LNCAP (cell line): Measurements from ENCODE around the gene BRCA2.

Experiments used
- CTCF ChIP-seq: fragments of 450-650 bp; IDR thresholded peaks from 2 replicates; pipeline ENCODE4 v1.5.1; 2017; ENCODE audit warnings: mild to moderate bottlenecking

The BRCA2 gene

DNA sequence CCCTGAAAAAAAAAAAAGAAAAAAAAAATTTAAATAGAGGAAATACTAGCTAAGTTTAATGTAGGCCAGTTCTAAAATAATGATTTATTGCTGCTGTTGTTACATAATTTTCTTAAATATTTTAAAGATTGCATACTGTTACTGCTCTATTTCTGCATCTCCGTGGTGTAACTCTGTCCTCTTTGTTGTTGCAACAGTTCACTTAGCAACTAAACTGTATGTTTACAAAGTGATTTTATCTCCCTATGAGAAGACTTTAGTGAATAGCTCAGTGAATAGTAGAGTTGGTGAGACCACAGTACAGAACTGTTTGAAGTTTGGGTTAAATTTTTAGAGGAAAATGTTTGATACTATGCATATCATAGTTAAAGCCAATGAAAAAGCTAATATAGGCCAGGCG is 19.4 kb downstream of the BRCA2 start:
- TF ChIP-seq CTCF, result no peak

DNA sequence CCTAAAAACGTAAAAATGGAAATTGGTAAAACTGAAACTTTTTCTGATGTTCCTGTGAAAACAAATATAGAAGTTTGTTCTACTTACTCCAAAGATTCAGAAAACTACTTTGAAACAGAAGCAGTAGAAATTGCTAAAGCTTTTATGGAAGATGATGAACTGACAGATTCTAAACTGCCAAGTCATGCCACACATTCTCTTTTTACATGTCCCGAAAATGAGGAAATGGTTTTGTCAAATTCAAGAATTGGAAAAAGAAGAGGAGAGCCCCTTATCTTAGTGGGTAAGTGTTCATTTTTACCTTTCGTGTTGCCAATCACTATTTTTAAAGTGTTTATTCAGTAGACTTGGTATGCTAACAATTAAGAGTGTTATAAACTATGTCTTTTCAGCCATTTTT is 25.6 kb downstream of the BRCA2 start:
- no peak for TF ChIP-seq CTCF

- no peak for TF ChIP-seq CTCF
Measured at GRCh38 chr13:32347651-32348050, 32.3 kb downstream of the BRCA2 start.

DNA sequence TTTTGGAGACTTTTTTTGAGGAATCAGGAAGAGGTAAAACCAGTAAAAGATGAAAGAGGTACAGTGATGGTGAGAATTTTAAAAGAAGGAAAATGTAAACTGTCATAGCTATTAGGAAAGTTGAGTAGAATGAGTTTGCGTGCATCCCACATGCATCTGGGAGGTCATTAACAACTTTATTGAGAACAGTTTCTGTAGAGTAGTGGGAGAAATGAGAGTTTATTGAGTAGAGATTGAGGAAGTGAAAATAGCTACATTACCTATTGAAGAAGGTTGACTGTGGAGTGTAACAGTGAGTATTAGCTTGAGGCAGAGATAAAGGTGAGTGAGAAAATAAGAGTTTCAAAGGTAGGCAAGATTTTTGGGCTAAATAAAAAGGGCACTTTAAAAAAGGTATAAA is 38.7 kb downstream of the BRCA2 start:
- TF ChIP-seq CTCF, result no peak

GRCh38 chr13:32362574-32362973 is 47.3 kb downstream of the BRCA2 start:
- no peak for TF ChIP-seq CTCF

GRCh38 chr13:32370805-32371204 is 55.5 kb downstream of the BRCA2 start:
- no peak for TF ChIP-seq CTCF

DNA sequence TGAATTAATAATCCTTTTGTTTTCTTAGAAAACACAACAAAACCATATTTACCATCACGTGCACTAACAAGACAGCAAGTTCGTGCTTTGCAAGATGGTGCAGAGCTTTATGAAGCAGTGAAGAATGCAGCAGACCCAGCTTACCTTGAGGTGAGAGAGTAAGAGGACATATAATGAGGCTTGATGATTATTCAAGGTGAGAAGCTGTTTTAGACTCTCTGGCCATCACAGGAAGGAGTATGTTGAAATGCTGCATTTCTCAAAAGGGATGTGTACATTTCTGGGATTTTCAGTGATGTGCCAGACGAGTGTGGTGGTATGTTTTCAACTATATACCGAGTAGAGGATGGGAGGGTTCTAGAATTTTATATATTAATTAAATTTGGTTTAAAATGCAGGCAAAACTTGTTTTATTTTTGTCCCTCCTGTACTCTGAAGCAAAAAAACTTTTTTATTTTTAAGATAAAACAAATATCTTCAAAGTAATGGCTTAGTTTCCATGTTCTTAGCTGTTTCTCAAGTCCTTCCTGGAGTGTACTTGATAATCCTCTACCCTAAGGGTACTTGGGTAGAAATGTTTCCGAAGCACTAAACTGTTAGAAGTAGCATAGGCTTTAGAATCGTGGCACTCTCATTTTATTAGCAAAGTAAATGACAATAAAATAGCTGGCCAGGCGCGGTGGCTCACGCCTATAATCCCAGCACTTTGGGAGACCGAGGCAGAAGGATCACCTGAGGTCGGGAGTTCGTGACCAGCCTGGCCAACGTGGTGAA is 61.5 kb downstream of the BRCA2 start:
- TF ChIP-seq CTCF, result no peak

DNA sequence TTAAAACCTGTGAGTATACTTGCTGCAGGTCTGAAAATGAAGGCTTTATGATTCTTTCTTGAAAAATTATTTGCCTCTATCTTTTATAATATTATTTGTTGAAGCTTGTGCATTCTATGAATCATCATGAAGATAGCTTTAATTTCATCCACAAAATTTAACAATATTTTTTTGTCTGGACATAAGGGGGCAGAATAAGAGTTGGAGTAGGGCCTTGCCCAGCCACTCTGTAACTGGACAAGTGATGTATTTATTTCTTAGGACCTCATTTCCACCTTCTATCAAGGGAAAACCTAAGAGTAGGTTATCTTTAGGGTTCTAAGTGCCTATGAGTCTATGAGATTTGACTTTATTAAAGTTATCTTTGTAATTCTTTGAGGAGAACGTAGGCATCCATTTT is 62.7 kb downstream of the BRCA2 start:
- TF ChIP-seq CTCF, result peak; percentile 12; the same call in 1 of the 2 replicates
